ENCODE measurements around the gene GTPBP6.

DNA sequence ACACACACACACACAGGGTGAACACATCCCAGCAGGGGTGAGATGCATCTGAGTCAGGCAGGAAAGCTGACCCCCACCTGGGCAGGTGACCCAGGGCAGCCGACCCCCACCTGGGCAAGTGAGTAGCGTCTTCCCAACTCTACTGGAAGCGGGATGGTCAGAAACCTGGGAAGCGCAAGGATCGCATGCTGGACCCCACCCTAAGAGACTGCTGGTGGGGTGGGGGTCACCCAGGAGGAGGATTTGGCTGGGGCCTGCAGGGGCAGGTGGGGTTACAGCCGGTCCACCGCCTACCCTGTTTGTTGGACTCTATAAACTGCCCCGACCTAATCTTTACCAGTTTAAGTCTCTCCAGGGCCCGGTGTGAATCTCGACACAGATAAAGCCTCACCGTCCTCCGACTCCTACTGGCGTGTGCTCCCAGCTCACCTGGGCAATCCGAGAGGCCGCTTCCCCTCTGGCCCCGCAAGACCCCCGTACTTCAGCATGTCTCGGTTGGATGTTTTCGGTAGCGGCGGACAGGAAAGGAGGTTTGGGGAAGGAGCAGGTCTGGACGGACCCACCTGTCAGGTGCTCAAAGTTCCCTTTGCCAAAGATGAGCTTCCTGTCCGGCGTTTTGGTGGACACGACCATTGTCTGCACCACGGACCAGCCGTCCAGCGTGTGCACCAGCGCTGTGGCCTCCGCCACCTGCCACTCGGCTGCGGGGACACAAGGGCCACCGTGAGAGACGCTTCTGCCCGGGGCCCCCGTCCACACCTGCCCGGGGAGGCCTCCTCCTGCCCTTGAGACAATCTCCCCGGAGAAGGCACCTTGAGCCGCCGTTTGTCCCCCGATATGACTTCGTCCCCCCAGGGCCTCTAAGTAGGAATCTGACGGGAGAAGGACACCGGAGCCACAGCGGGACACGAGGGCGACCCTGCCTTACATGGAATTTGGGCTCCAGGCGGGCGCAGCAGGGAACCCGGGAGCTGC, 2.0 kb downstream of the GTPBP6 start:
- TF ChIP-seq POLR2A (IDR thresholded peaks at IDR 0.05; ENCODE audit: extremely low read depth, insufficient read length): no peak
- TF ChIP-seq, protein P1, sequence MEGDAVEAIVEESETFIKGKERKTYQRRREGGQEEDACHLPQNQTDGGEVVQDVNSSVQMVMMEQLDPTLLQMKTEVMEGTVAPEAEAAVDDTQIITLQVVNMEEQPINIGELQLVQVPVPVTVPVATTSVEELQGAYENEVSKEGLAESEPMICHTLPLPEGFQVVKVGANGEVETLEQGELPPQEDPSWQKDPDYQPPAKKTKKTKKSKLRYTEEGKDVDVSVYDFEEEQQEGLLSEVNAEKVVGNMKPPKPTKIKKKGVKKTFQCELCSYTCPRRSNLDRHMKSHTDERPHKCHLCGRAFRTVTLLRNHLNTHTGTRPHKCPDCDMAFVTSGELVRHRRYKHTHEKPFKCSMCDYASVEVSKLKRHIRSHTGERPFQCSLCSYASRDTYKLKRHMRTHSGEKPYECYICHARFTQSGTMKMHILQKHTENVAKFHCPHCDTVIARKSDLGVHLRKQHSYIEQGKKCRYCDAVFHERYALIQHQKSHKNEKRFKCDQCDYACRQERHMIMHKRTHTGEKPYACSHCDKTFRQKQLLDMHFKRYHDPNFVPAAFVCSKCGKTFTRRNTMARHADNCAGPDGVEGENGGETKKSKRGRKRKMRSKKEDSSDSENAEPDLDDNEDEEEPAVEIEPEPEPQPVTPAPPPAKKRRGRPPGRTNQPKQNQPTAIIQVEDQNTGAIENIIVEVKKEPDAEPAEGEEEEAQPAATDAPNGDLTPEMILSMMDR (IDR thresholded peaks at IDR 0.05; ENCODE audit: low read depth, low read length): no peak
- TF ChIP-seq MYC (IDR thresholded peaks at IDR 0.05; ENCODE audit: low read depth, low read length): no peak
- TF ChIP-seq, protein P2, sequence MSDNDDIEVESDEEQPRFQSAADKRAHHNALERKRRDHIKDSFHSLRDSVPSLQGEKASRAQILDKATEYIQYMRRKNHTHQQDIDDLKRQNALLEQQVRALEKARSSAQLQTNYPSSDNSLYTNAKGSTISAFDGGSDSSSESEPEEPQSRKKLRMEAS (IDR thresholded peaks at IDR 0.05; ENCODE audit: low read depth, low read length): no peak

Data from NB4 (cell line).